ENCODE data around the gene NDUFS3.

The NDUFS3 gene

DNA sequence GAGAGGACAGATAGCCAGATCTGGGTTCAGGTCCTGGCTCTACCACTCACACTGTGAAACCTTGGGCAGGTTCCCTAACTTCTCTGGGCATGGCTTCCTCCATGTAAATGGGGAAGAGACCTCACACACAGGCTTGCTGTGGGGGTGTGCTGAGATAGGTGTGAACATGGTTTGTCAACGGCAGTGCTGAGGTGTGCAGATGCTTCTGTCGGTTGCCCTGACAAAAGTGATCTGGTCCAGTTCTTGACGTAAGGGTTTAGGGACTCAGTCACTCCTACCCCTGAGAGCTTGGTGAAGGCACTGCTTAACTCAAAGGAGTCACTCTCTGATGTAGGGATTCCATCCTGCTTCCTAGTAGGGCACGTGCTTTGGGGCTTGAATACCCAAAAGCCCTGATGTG is 13.4 kb downstream of the NDUFS3 start:
- no peak for DNase-seq

DNA sequence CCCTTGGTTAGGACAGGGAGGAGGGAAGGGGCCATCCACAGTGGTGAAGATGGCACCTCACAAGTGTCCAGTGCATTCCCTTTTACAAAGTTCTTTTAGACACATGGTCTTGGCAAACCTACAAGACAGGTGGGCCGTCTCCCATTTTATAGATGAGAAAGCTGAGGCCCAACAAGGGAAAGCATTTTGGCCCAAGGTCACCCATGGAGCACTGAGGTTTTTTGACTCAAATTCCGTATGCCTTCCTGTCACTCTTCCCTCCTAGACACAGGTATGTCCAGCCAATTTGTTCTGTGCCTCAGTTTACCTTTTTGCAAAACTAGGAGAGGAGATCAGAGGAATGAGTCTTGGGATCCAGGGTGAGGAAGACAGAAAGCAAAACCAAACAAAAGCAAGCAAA is 14.1 kb downstream of the NDUFS3 start:
- no peak for DNase-seq

DNA sequence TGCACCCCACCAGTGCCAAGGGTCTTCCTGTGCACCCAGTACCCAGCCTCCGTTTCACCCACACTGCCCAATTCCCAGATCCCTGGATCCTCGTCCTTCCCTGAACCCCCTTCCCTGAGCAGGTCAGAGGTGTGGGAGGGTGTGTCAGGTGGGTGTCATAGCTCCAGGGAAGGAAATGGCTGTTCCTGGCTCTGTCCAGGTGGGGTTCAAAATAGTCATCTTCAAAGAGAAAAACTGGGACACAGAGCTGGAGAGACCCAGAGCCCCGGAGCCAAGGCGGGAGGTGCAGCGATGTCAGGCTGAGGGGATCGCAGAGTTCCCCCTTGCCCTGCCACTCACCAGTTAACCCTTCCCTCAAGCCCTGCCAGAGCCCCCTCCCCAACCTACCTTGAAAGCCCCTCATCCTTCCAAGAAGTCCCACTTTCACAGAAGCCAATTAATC is 14.6 kb downstream of the NDUFS3 start:
- no peak for DNase-seq

DNA sequence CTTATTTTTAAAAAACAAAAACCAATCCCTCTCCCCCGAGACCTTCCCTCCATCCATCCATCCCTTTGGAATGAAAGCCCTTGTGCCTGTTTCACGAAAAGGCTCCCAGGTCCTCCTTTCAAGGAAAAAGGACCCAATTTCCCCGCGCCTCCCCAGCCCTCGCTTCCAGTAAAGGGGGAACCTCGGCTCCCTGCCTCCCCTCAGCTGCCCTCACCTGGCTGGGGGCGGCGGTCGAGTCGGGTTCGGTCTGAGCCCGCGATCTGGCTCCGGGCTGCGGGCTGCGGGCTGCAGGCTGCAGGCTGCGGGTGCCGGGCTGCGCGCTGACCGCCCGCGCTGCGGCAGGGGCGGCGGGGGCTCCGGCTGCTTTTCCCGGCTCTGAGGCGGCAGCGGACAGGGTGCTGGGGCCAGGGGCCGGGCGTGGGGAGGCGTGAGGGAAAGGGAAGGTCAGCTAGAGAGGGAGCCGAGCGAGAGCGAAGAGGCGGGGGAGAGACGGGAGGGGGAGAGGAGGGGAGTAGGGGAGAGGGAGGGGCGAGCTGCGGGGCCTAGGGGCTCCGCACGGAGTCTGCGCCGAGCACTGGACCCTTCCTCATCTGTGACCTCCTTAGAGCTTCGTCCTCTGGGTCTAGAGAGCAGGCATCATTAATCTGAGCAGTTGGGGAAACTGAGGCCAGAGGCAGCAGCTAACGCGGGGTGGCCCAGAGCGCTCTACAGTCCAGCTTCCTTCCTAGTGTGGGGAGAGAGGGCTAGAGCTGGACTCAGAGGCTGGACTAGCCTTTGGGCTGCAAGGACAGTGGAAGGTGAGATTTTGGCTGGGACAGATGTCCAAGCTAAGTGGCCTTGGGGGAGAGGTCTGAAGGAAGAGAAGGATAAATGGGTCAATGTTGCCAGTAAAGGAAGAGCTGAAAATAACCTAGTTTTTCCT is 15.3 kb downstream of the NDUFS3 start, which contains the start of gene C1QTNF4:
Gene C1QTNF4 (minus strand): TSS at position 478 of the 922 bp plus-strand sequence. CDS start 3,601 bp downstream, outside the sequence.
- DNase-seq, result no peak

DNA sequence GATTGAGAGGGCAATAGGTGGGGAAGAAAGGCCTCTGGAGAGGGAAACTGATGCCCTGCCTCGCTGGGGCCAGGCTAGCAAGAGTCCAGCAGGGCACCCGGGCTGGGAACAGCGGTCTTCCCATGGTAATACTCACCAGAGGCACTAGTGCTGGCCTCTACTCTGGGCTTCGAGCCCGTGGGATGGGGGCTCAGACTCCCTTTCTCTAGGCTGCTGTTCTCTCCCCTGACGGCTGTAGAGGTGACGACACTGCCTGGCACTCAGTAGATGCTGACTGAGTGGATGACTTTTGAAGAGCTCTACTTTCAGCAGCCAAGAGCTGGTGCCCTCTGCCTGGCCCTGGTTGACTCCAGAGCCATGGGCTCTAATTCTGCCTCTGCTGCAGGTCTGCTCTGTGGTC is 16.2 kb downstream of the NDUFS3 start:
- DNase-seq, result no peak

DNA sequence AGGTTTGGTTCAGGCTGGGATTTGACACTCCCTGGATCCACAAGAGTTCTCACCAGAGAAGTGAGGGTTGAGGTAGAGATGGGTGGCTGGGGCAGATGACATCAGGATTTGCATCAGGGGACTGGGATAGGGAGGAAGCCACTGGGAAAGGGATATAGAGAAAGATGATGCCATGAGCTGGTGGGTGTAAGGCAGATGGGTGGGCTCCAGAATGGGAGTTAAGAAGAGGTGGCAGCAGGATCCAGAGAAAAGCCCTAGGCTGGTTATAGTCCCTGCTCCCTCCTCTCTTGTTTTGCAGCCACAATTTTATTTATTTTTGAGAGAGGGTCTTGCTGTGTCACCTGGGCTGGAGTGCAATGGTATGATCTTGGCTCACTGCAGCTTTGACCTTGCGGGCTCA is 17.1 kb downstream of the NDUFS3 start:
- DNase-seq, result no peak

DNA sequence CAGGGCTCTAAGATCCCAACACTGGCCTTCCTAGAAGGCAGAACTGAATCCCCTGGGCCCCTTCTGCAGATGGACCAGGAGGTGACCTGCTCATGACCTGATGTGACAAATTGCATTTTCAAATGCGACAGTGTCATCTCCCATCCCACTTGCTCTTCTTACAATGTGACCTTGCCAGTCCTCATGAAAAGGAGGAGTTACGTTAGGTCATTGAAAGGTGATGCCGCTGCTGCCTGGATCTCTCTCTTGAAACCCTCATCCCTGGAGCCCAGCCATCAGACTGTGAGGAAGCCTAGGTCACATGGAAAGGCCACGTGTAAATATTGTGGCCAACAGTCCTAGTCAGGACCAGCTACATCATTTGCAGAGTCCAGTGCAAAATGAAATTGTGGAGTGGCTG is 21.0 kb downstream of the NDUFS3 start:
- no peak for DNase-seq

DNA sequence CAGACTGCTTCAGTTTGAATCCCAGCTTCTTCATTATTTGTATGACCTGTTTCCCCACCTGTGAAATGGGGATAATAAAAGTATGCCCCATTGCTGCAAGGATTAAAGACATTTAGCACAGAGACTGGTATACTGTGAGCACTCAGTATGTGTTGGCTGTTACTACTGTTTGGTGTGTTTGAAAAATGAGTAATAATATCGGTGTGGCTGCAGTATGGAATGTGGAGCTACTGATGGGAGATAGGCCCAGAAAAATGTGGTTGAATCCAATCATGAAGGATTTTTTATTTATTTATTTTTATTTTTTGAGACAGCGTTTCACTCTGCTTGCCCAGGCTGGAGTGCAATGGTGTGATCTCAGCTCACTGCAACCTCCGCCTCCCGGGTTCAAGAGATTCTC is 24.4 kb downstream of the NDUFS3 start:
- DNase-seq, result no peak

DNA sequence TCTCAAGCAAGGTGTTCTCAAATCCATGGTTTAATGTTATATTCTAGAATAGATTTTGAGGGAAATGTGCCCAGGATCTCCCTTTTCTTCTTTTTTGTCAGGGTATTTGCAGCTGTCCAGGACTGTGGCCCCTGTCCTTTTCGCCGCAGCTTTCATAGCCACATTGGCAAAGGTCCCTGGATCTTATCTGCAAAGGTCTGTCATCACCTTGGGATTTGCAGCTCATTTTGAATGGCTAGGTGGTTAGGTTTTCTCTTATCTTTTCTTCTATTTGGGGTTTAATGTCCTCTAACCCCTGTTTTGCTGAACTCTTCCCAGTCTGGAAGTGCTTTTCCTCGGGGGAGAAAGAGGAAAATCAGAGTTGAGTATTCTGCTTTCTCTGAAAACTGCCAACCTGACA is 27.0 kb downstream of the NDUFS3 start:
- no peak for DNase-seq

DNA sequence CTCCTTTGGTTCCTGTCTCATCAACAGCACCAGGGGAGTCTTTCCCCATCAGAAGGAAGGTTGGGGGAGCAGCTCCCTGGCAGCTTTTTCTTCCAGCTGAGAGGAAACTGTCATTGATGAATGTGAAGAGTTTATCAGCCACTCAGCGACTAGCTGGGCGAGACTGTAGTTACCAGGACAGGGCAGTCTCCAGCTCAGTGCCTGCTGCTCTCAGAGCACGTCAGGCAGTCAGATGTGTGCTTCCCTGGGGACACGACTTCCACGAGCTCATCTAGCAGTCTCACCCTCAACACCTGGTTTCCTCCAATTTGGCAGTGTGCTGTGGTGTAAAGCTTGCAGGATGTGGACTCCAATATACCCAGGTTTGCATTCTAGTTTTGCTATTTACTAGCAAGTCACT is 27.9 kb downstream of the NDUFS3 start:
- no peak for DNase-seq

DNA sequence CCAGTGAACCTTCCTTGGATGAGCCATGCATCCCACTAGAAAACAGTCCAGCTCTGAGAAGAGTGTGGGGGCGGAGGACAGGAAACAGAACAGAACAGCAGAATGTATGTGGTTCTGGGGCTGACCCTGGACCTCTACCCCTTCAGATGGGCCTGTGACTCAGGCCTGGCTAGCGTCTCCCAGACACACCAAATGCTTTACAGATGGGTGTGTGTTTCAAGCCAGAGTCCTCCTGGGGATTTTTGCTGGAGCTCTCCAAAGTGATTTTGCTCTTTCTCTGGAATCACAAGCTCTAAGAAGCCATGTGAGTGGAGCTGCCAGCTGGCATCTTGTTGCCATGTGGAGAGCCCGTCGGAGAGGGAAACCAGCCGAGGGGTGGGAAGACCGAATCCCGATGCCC is 28.5 kb downstream of the NDUFS3 start:
- no peak for DNase-seq

DNA sequence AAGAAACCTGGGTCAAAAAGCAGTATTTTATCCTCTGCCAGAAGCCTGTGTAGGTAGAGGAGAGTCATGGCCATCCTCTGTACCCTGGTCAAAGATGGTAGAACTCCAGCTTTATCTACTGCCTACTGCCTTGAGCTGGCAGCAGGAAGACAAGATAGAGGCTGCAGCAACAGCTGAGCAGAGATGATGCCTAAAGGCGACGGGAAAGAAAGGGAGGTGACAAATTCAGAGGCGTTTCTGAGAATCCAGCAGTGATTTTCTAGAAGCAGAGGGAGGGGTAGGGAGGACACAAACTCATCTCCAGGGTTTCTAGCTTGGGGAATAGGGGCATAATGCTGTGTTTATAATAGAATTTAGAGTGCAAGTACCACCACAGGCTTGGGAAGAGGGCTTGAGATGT is 30.8 kb downstream of the NDUFS3 start:
- no peak for DNase-seq

DNA sequence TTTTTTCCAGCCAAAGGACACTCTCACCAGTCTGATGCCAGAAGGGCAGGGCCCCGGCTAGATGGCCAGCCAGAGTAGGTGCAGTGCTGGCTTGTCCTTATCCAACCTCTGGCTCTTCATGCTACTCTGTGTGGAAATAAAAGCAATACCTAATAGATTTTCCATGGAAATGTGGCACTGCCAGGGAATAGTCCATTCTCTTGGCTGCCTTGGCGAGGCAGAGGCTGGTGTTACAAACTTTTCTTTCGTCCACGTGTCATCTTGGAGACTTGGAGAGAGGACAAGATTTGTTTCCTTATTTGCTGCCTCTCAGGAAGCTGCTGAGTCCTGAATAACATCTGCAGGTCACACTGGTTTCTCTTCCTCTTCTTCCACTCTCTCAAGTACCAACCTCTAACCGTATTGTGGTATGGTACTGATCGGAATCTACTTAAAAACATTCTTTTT is 32.5 kb downstream of the NDUFS3 start:
- no peak for DNase-seq

DNA sequence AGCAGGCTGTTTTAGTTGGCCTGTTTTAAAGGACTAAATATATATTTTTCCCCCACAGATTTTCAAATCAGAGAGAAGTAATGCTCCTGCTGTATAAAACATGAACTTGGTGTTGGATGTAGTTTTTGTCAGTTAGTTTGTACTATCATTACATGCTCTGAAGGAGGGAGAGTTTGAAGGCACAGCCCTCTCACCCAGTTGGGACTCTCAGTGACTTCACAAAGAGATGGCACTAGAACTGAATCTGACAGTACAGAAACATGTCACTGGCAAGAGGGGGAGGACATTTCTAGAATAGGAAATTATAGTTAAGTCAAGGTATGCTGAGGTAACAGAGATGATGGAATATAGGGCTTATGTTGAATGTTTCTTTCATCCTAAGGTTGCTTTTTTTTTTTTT is 36.4 kb downstream of the NDUFS3 start:
- DNase-seq, result no peak

DNA sequence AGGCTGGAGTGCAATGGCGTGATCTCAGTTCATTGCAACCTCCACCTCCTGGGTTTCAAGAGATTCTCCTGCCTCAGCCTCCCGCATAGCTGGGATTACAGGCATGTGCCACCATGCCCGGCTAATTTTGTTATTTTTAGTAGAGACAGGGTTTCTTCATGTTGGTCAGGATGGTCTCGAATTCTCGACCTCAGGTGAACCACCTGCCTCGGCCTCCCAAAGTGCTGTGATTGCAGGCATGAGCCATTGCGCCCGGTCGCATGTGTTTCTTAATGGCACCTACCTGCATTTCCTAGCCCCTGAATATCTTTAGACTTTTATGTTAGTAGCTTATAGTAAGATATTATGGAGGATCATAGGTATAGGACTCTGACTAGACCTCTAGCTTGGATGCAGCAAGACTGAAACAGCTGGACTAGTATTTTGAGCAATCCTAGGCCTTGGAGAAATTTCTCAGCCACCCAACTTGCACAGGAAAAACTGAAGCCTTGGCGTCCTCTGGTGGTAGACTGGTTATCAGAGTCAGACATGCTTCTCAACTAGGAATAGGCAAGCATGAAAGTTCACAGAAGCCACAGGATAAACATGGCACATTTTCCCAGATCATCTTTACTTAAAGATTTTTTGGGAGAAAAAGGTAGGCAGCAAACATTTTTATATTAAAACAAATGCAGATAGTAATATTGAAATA is 38.0 kb downstream of the NDUFS3 start:
- DNase-seq, result no peak

DNA sequence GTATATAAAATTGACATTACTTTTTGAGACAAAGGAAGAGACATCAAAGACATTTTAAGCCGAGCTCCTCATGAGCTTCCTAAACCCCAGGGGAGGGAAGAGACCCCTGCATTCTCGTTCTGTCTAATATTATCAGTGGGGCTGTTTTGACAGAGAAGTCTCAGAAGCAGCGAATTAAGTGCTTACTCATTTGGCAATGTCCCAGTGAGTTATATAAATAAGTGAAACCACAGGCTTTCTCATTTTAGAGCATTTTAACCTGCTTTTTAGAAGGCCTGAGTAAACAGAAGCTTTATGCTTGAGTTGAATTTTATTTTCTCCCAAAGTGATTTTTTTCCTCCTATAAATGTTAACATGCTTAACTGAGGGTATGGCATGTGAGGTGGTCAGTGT is 38.5 kb downstream of the NDUFS3 start:
- DNase-seq, result no peak

DNA sequence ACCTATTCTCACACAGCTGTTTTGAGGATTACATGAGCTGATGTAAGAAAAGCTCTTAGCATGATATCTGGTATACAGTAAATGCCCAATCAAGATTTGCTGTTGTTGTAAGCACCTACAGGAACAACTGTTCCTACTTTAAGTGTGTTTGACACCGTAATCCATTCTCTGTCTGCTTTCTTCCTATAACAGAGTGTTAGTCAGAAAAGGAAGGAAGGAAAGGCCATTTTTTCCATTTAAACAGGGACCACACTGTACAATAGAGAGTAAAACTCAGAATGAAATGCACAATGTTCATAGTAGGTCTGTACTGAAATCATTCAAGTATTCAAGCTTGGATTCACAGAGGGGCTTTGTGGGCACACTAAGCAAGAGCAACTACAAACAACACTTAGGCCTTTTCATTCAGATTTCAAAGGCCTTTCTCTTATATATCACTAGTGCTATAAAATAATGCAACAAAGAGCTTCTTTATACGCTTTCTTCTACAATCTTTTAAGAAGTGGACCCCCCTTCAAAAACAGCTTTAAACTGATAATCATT is 42.0 kb downstream of the NDUFS3 start:
- no peak for DNase-seq

DNA sequence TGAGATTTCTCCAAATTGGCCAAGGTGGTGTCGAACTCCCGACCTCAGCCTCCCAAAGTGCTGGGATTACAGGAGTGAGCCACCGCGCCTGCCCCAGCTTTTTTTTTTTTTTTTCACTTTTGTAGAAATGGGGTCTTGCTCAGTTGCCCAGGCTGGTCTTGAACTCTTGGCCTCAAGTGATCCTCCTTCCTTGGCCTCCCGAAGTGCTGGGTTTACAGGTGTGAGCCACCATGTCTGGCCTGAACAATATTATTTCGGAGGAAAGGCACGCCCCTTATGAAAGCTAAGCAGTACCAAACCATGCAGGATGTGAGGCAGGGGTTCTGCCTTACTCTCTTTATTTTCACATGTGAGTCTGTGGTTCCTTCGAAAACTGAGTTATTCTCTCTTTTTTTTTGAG is 47.4 kb downstream of the NDUFS3 start:
- DNase-seq, result no peak

DNA sequence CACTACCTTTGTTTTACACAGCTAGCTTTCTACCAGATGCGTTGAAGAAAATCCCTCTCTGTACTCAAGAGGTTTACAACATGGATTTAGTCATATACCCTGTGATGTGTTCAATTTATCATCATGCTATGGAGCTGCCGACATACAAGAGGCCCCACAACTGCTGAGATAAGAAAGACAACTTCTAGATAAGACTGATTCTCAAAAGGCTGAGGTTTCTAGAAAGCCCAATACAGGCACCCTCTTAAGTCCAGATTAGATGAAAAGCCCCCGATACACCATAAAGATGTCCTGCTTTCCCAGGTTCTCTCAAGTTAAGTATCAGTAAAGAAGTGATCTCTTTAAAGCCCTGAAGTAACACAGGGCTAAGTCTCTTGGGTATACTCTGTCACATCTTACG is 49.2 kb downstream of the NDUFS3 start:
- no peak for DNase-seq

DNA sequence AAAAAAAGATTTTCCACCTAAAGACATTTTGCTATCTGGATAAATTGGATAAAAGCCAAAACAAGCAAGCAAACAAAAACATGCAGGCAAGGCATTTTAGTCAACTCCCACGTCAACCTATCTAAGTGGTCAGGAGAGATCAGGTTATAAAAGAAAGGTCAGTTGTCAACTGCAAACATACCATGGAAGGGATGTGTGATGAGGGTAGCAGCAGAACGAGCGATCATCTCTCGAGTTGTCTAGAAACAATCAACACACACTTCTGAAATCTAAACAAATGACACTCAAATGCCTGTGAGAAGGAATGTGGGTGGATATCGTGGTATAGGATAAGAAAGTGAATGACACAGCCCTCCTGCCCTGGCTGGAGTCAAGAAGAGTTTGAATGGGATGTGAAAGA is 52.6 kb downstream of the NDUFS3 start:
- DNase-seq, result no peak

Data from activated gamma-delta T cell treated with Interleukin-2 at 50 U/mL for 16 hours (primary cell).